Hepatocyte (in vitro differentiated cells): ENCODE measurements around the gene IL2RA. TPM values are rescaled to one million over a fixed set of nuclear protein-coding genes. Genes with fewer than 3 reads are reported as not detected.

Experiments
- DNase-seq: peaks from one replicate; pipeline ENCODE4 v3.0.0-alpha.2; 2016; ENCODE audit warnings: low spot score
- H2AFZ ChIP-seq: fragments of 200-600 bp; sonication (generic); 2 replicates; pipeline ENCODE4 v1.6.0; 2016; ENCODE audit warnings: antibody characterized with exemption, mild to moderate bottlenecking
- H3K27ac ChIP-seq: fragments of 200-600 bp; sonication (generic); 2 replicates; pipeline ENCODE4 v1.5.1; 2016; ENCODE audit warnings: mild to moderate bottlenecking
- H3K27me3 ChIP-seq: fragments of 200-600 bp; sonication (generic); 2 replicates; pipeline ENCODE4 v1.6.1; 2016
- H3K36me3 ChIP-seq: fragments of 200-600 bp; sonication (generic); replicated peaks from 2 replicates; pipeline ENCODE4 v1.5.1; 2016; ENCODE audit warnings: low read depth; ENCODE audit not compliant: insufficient read depth
- H3K4me1 ChIP-seq: fragments of 200-600 bp; sonication (generic); 2 replicates; pipeline ENCODE4 v1.5.1; 2016; ENCODE audit warnings: mild to moderate bottlenecking, moderate library complexity; ENCODE audit not compliant: insufficient read depth
- H3K4me2 ChIP-seq: fragments of 200-600 bp; sonication (generic); 2 replicates; pipeline ENCODE4 v1.6.0; 2016
- H3K4me3 ChIP-seq: fragments of 200-600 bp; sonication (generic); 2 replicates; pipeline ENCODE4 v1.5.1; 2016; ENCODE audit warnings: mild to moderate bottlenecking
- H3K79me2 ChIP-seq: fragments of 200-600 bp; sonication (generic); 2 replicates; pipeline ENCODE4 v1.6.0; 2017; ENCODE audit warnings: mild to moderate bottlenecking
- H3K9me2 ChIP-seq: fragments of 200-600 bp; sonication (generic); replicated peaks from 2 replicates; pipeline ENCODE4 v1.6.0; 2017; ENCODE audit warnings: mild to moderate bottlenecking; ENCODE audit not compliant: insufficient read depth
- H3K9me3 ChIP-seq: fragments of 200-600 bp; sonication (generic); 2 replicates; pipeline ENCODE4 v1.5.1; 2016; ENCODE audit warnings: low read depth, mild to moderate bottlenecking
- H4K20me1 ChIP-seq: fragments of 200-600 bp; sonication (generic); 2 replicates; pipeline ENCODE4 v1.6.0; 2016; ENCODE audit warnings: mild to moderate bottlenecking; ENCODE audit not compliant: insufficient read depth, poor library complexity, severe bottlenecking
- CTCF ChIP-seq: fragments of 200-600 bp; sonication (generic); IDR thresholded peaks from 2 replicates; pipeline ENCODE4 v1.5.1; 2016; ENCODE audit warnings: antibody characterized with exemption, mild to moderate bottlenecking; ENCODE audit not compliant: poor library complexity
- EZH2 ChIP-seq: fragments of 200-600 bp; sonication (generic); IDR thresholded peaks from 2 replicates; pipeline ENCODE4 v1.6.1; 2016; ENCODE audit warnings: antibody characterized with exemption, mild to moderate bottlenecking, borderline replicate concordance
- EZH2phosphoT487 ChIP-seq: fragments of 200-600 bp; sonication (generic); IDR thresholded peaks from one replicate; pipeline ENCODE4 v1.6.1; 2018; ENCODE audit warnings: antibody characterized with exemption, mild to moderate bottlenecking, low read depth, moderate library complexity; ENCODE audit not compliant: unreplicated experiment, severe bottlenecking
- WGBS: methylation state at CpG from one replicate; pipeline ENCODE4 v1.1.6; 2016; ENCODE audit warnings: low lambda C conversion rate; ENCODE audit errors: missing lambda C conversion rate; 5-methylcytosine and 5-hydroxymethylcytosine counted together
- polyA plus RNA-seq: library from polyadenylated mRNA; unstranded; fragments of >200 nt; fragmentation: Nextera tagmentation; extraction: Ambion mirVana; gene quantifications from 2 replicates; pipeline ENCODE4 v1.2.1, GENCODE V29; 2016
- total RNA-seq: library from RNA; depleted of rRNA; stranded (reverse); fragments of >200 nt; gene quantifications from 2 replicates; pipeline ENCODE4 v1.2.3, GENCODE V29; 2014

Gene IL2RA
- total and polyA plus RNA-seq, 2 experiments from 2014 or later = not detected

GRCh38 chr10:6048281-6049030 is 13.7 kb downstream of the IL2RA start:
- TF ChIP-seq EZH2phosphoT487 = no peak
- WGBS = 93% methylated on average over 7 of the region's 7 CpGs
- DNase-seq = no peak
- Histone ChIP-seq H2AFZ (no peak overlapping the region), H3K4me2 (no peak overlapping the region), H3K27me3 (peaks cover 5% of the 10 kb centered on the region), H3K4me3 (no peak overlapping the region), H3K36me3 (no peaks in the 10 kb centered on the region), H3K9me3 (no peaks in the 10 kb centered on the region), H3K9me2 (no peaks in the 10 kb centered on the region), H3K79me2 (no peaks in the 10 kb centered on the region), H3K27ac (no peak overlapping the region), H3K4me1 (no peaks in the 10 kb centered on the region), H4K20me1 (no peaks in the 10 kb centered on the region)

- Histone ChIP-seq H3K4me2 (no peak overlapping the region), H3K27ac (no peak overlapping the region)
- WGBS = 92% methylated on average over 7 of the region's 7 CpGs
Observed at GRCh38 chr10:6047847-6048246, 14.3 kb downstream of the IL2RA start.

GRCh38 chr10:6046773-6047611 is 15.2 kb downstream of the IL2RA start:
- no peak overlapping the region for H3K27ac ChIP-seq
- DNase-seq = no peak
- peaks cover 5% of the 10 kb centered on the region for H3K27me3 ChIP-seq
- H3K4me1 ChIP-seq = no peaks in the 10 kb centered on the region
- WGBS = 80% methylated on average over 14 of the region's 14 CpGs
- TF ChIP-seq EZH2phosphoT487 = no peak
- no peak for TF ChIP-seq EZH2
- no peak for TF ChIP-seq CTCF
- no peaks in the 10 kb centered on the region for H3K79me2 ChIP-seq
- H3K4me3 ChIP-seq = no peak overlapping the region
- no peak overlapping the region for H2AFZ ChIP-seq
- no peaks in the 10 kb centered on the region for H3K36me3 ChIP-seq
- H4K20me1 ChIP-seq = no peaks in the 10 kb centered on the region
- no peaks in the 10 kb centered on the region for H3K9me2 ChIP-seq
- no peaks in the 10 kb centered on the region for H3K9me3 ChIP-seq
- H3K4me2 ChIP-seq = no peak overlapping the region

More at GRCh38 chr10:6047847-6048246, 14.3 kb downstream of the IL2RA start:
- TF ChIP-seq EZH2phosphoT487 (no peak), EZH2 (no peak), CTCF (no peak)
- Histone ChIP-seq H3K9me3 (no peaks in the 10 kb centered on the region), H3K27me3 (peaks cover 5% of the 10 kb centered on the region), H3K4me1 (no peaks in the 10 kb centered on the region), H4K20me1 (no peaks in the 10 kb centered on the region), H3K79me2 (no peaks in the 10 kb centered on the region), H2AFZ (no peak overlapping the region), H3K9me2 (no peaks in the 10 kb centered on the region), H3K36me3 (no peaks in the 10 kb centered on the region), H3K4me3 (no peak overlapping the region)
- no peak for DNase-seq
